Parathyroid adenoma (tissue), 2 donors: ENCODE data around the gene AMH.

Experiments
- H2AFZ ChIP-seq: fragments of 300-600 bp; sonication (generic); one replicate; pipeline ENCODE4 v1.7.0; 2017; ENCODE audit warnings: antibody characterized with exemption, mild to moderate bottlenecking
- H3K27ac ChIP-seq: fragments of 300-600 bp; sonication (generic); one replicate; pipeline ENCODE4 v1.7.0; 2017
- H3K27me3 ChIP-seq: fragments of 300-600 bp; sonication (generic); one replicate; pipeline ENCODE4 v1.7.0; 2017; ENCODE audit warnings: low read length; ENCODE audit not compliant: control insufficient read depth, insufficient read depth
- H3K36me3 ChIP-seq: fragments of 300-600 bp; sonication (generic); one replicate; pipeline ENCODE4 v1.7.0; 2017; ENCODE audit warnings: low read length; ENCODE audit not compliant: control insufficient read depth, insufficient read depth
- H3K4me1 ChIP-seq: fragments of 300-600 bp; sonication (generic); one replicate; pipeline ENCODE4 v1.7.0; 2017; ENCODE audit warnings: control low read depth
- H3K4me2 ChIP-seq: fragments of 300-600 bp; sonication (generic); one replicate; pipeline ENCODE4 v1.7.0; 2017; ENCODE audit warnings: low read length
- H3K4me3 ChIP-seq: fragments of 300-600 bp; sonication (generic); one replicate; pipeline ENCODE4 v1.7.0; 2017; ENCODE audit warnings: low read depth, low read length
- H3K79me2 ChIP-seq: fragments of 300-600 bp; sonication (generic); one replicate; pipeline ENCODE4 v1.7.0; 2017; ENCODE audit warnings: control low read depth
- H3K9ac ChIP-seq: fragments of 300-600 bp; sonication (generic); one replicate; pipeline ENCODE4 v1.7.0; 2017; ENCODE audit warnings: mild to moderate bottlenecking
- H3K9me3 ChIP-seq: fragments of 300-600 bp; sonication (generic); one replicate; pipeline ENCODE4 v1.7.0; 2017; ENCODE audit warnings: low read length; ENCODE audit not compliant: control insufficient read depth
- TF ChIP-seq, protein P1 (sequence below): fragments of 300-600 bp; sonication (generic); IDR thresholded peaks from one replicate; pipeline ENCODE4 v1.7.0; 2017; ENCODE audit warnings: antibody characterized with exemption, mild to moderate bottlenecking
- donor health status: primary hyperparathyroidism.

The AMH gene

DNA sequence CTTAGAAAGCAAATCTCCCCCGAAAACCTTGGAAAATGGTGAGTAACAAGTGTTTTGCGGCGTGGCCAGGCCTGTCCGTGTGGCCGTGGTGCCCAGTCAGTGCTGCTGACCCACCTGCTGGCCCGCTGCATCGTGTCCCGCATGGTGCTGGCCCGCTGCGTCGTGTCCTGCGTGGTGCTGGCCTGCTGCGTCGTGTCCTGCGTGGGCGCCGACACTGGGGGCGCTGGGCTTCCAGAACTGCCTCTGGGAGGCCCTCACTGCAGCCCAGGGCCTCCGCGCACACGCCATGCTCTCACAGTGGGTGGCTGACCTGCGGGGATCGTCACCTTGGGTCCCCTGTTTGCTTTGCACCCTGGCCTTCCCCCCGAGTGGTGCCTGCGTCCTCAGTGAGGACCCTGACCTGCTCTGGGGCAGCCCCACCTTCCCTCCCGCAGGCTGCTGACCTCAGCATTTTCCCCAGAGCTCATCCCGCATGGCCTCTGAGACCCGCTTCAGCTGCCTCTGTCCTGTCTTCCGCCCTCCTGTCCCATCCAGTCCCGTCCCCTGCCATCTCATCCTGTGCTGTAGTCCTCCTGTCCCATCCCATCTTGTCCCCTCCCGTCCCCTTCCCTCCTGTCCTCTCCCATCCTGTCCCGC lies 23.6 kb upstream of the AMH start:
- H3K4me3 ChIP-seq, result no peak overlapping the region
- TF ChIP-seq, protein P1, sequence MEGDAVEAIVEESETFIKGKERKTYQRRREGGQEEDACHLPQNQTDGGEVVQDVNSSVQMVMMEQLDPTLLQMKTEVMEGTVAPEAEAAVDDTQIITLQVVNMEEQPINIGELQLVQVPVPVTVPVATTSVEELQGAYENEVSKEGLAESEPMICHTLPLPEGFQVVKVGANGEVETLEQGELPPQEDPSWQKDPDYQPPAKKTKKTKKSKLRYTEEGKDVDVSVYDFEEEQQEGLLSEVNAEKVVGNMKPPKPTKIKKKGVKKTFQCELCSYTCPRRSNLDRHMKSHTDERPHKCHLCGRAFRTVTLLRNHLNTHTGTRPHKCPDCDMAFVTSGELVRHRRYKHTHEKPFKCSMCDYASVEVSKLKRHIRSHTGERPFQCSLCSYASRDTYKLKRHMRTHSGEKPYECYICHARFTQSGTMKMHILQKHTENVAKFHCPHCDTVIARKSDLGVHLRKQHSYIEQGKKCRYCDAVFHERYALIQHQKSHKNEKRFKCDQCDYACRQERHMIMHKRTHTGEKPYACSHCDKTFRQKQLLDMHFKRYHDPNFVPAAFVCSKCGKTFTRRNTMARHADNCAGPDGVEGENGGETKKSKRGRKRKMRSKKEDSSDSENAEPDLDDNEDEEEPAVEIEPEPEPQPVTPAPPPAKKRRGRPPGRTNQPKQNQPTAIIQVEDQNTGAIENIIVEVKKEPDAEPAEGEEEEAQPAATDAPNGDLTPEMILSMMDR, result no peak
- H3K4me1 ChIP-seq, result no peaks in the 10 kb centered on the region
- no peak overlapping the region for H3K27ac ChIP-seq
- H3K9me3 ChIP-seq, result no peaks in the 10 kb centered on the region
- no peaks in the 10 kb centered on the region for H3K79me2 ChIP-seq
- H3K36me3 ChIP-seq, result no peaks in the 10 kb centered on the region
- no peaks in the 10 kb centered on the region for H3K27me3 ChIP-seq
- H2AFZ ChIP-seq, result no peak overlapping the region
- H3K4me2 ChIP-seq, result no peak overlapping the region
- H3K9ac ChIP-seq, result no peak overlapping the region

DNA sequence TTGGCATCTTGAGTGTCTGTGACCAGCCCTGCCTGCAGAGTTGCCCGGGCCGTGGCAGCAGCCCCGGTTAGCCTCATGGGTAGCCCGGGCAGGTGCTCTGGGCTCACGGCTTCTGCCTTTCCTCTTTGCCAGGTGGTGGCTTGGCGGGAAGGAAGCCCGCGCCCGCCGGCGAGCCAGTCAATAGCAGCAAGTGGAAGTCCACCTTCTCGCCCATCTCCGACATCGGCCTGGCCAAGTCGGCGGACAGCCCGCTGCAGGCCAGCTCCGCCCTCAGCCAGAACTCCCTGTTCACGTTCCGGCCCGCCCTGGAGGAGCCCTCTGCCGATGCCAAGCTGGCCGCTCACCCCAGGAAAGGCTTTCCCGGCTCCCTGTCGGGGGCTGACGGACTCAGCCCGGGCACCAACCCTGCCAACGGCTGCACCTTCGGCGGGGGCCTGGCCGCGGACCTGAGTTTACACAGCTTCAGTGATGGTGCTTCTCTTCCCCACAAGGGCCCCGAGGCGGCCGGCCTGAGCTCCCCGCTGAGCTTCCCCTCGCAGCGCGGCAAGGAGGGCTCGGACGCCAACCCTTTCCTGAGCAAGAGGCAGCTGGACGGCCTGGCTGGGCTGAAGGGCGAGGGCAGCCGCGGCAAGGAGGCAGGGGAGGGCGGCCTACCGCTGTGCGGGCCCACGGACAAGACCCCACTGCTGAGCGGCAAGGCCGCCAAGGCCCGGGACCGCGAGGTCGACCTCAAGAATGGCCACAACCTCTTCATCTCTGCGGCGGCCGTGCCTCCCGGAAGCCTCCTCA lies 22.9 kb upstream of the AMH start:
- no peaks in the 10 kb centered on the region for H3K4me1 ChIP-seq
- H3K27me3 ChIP-seq, result no peaks in the 10 kb centered on the region
- no peak overlapping the region for H3K4me3 ChIP-seq
- TF ChIP-seq, protein P1, result no peak
- no peaks in the 10 kb centered on the region for H3K36me3 ChIP-seq
- no peaks in the 10 kb centered on the region for H3K9me3 ChIP-seq
- H3K9ac ChIP-seq, result no peak overlapping the region
- no peak overlapping the region for H2AFZ ChIP-seq
- no peak overlapping the region for H3K4me2 ChIP-seq
- no peak overlapping the region for H3K27ac ChIP-seq
- no peaks in the 10 kb centered on the region for H3K79me2 ChIP-seq

DNA sequence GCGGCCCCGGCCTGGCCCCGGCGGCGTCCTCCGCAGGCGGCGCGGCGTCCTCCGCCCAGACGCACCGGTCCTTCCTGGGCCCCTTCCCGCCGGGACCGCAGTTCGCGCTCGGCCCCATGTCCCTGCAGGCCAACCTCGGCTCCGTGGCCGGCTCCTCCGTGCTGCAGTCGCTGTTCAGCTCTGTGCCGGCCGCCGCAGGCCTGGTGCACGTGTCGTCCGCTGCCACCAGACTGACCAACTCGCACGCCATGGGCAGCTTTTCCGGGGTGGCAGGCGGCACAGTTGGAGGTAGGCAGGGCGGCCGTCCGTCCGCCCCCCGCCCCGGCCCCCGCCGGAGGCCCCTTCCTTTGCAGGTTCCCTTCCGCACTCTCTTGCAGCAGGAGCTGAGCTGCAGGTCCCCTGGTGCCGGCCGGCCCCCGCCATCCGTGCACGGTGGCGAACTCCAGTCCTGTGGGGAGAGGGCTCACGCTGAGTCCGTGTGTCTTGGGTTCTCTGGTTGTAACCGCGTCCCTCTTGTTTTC lies 22.2 kb upstream of the AMH start:
- Histone ChIP-seq H3K4me1 (no peaks in the 10 kb centered on the region), H3K9ac (no peak overlapping the region), H3K79me2 (no peaks in the 10 kb centered on the region)

DNA sequence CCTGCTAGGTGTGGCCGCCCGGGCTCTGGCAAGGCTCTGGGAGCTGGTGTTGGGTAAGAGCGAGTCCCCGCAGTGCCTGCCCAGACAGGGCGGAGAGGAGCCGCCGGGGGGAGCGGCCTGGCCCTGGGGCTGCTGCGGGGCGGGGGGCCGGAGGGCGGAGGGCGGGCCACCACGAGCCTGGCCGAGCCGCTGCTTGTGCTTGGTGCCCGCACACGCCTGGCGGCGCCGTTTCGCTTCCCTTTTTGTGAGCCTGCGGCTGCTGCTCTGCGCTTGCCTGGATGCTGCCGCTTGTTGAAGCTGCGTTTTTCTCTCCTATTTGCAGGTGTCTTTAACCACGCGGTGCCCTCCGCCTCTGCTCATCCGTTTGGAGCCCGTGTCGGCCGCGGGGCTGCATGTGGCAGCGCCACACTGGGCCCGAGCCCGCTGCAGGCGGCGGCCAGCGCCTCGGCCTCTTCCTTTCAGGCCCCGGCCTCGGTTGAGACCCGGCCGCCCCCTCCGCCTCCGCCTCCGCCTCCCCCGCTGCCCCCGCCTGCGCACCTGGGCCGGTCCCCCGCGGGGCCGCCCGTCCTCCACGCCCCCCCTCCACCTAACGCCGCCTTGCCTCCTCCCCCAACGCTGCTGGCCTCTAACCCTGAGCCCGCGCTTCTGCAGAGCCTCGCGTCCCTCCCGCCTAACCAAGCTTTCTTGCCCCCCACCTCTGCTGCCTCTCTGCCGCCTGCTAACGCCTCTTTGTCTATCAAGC lies 21.5 kb upstream of the AMH start:
- no peaks in the 10 kb centered on the region for H3K27me3 ChIP-seq
- TF ChIP-seq, protein P1, result no peak
- no peak overlapping the region for H2AFZ ChIP-seq
- H3K4me2 ChIP-seq, result no peak overlapping the region
- no peak overlapping the region for H3K4me3 ChIP-seq
- no peaks in the 10 kb centered on the region for H3K9me3 ChIP-seq
- no peak overlapping the region for H3K27ac ChIP-seq
- H3K4me1 ChIP-seq, result no peaks in the 10 kb centered on the region
- no peaks in the 10 kb centered on the region for H3K79me2 ChIP-seq
- no peak overlapping the region for H3K9ac ChIP-seq
- no peaks in the 10 kb centered on the region for H3K36me3 ChIP-seq

More for the DNA sequence above, 22.2 kb upstream of the AMH start:
- Histone ChIP-seq H2AFZ (no peak overlapping the region), H3K4me2 (no peak overlapping the region), H3K27me3 (no peaks in the 10 kb centered on the region), H3K4me3 (no peak overlapping the region), H3K36me3 (no peaks in the 10 kb centered on the region), H3K9me3 (no peaks in the 10 kb centered on the region), H3K27ac (no peak overlapping the region)
- TF ChIP-seq, protein P1, result no peak
